ENCODE data around the gene PSMC3.

PSMC3 gene

DNA sequence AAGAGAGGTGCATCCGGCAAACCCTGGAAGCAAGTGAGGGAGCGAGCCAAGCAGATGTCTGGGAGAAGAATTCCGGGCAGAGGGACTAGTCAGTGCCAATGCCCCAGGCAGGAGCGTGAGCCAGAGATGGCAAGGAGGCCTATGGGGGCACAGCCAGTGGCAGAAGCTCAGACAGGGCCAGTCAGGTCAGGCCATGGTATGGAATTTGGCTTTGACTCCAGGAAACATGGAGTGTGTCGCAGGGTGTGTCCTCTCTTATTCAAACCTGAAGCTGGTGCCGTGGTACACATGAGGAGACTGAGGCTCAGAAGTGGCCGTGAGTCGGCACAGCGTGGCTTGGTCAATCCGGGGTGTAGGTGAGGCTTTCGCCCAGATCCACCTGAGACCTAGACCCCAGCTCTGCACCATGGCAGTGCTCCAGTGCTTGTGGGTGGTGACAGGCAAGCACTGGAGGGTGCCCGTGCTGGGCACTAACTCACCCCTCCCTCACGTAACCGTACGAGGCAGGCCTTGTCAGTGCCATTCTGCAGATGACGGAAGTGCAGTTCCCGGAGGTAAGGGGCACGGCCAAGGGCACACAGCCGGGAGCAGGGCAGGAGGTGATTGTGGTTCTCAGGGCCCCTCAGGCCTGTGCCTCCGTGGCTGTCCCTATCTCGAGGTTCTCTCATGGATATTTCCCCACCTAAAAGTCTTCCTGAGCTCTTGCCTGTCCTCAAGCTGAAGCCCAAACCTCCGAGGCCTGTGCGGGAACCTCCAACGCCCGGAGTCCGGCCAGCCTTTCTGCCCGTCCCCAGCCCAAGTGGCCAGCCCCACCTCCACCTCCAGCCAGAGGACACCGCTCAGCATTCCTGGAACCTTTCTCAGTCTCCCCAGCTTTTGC is 37.3 kb downstream of the PSMC3 start:
- no peaks in the 10 kb centered on the region for H3K4me1 ChIP-seq (ENCODE audit: control insufficient read depth, insufficient read depth, low read length)
- H3K9me3 ChIP-seq (ENCODE audit: control insufficient read depth, low read length) = no peaks in the 10 kb centered on the region
- WGBS, 2 experiments = 93 to 94% methylated on average over 28 of the region's 28 CpGs
- H3K27ac ChIP-seq (ENCODE audit: insufficient read depth, low read depth, low read length, poor library complexity, severe bottlenecking) = no peak overlapping the region
- no peaks in the 10 kb centered on the region for H3K27me3 ChIP-seq (ENCODE audit: control insufficient read depth, insufficient read depth, low read length, poor library complexity, severe bottlenecking)
- no peak overlapping the region for H3K4me3 ChIP-seq (ENCODE audit: insufficient read depth, low read depth, low read length)
- no peaks in the 10 kb centered on the region for H3K36me3 ChIP-seq (ENCODE audit: control insufficient read depth, insufficient read depth, low read length)

DNA sequence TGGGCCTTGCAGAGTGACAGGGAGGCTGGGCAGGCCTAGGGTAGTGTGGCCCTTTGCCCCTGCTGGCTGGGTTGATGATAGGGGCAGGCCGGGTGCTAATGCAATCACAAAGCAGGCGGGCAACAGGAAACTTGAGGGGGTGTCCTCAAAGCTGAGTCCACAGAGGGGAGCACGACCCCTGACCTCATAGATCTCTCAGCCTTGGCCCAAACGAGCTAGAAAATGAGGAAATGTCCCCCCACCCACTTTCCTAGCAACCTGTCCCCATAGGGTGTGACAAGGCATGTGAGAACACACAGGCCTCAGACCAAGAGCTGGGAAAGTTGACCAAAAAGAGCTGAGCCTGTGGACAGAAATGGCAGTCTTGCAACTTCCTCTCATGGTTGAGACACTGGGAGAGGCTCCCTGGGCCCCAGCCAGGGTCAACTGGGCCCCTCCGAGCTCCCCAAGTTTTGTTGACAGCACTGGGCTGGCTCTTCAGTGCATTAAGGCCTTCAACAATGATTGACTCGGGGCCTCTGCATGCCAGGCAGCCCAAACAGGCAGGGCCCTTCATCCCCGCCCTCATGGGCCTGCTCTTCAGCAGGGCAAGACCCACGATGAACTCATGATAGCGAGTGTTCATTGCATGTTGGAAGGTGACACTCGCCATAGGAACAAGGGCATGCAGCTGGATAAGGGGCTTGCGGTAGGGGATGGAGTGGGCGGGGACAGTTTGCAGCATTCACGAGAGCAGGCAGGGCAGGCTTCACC is 38.1 kb downstream of the PSMC3 start:
- 82 to 84% methylated on average over 13 of the region's 13 CpGs for WGBS, 2 experiments

DNA sequence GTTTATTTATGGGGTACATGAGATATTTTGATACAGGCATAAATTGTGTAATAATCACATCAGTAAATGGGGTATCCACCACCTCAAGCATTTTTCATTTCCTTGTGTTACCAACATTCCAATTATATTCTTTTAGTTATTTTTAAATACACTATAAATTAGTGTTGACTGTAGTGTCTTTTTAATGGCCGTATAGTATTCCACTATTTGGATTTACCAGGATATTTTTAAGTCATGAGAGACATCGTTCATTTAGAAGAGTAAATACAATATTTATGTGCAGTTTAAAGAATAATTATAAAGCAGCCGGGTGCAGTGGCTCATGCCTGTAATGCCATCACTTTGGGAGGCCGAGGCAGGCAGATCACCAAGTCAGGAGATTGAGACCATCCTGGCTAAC is 41.7 kb downstream of the PSMC3 start:
- no peaks in the 10 kb centered on the region for H3K9me3 ChIP-seq (ENCODE audit: control insufficient read depth, low read length)
- no peak overlapping the region for H3K4me3 ChIP-seq (ENCODE audit: insufficient read depth, low read depth, low read length)
- H3K4me1 ChIP-seq (ENCODE audit: control insufficient read depth, insufficient read depth, low read length) = no peaks in the 10 kb centered on the region
- WGBS, 2 experiments = 91 to 96% methylated on average over 4 of the region's 4 CpGs
- no peaks in the 10 kb centered on the region for H3K27me3 ChIP-seq (ENCODE audit: control insufficient read depth, insufficient read depth, low read length, poor library complexity, severe bottlenecking)
- no peak overlapping the region for H3K27ac ChIP-seq (ENCODE audit: insufficient read depth, low read depth, low read length, poor library complexity, severe bottlenecking)
- H3K36me3 ChIP-seq (ENCODE audit: control insufficient read depth, insufficient read depth, low read length) = no peaks in the 10 kb centered on the region

More for the DNA sequence above, 38.1 kb downstream of the PSMC3 start:
- Histone ChIP-seq H3K27ac (ENCODE audit: insufficient read depth, low read depth, low read length, poor library complexity, severe bottlenecking) (no peak overlapping the region), H3K9me3 (ENCODE audit: control insufficient read depth, low read length) (no peaks in the 10 kb centered on the region), H3K27me3 (ENCODE audit: control insufficient read depth, insufficient read depth, low read length, poor library complexity, severe bottlenecking) (no peaks in the 10 kb centered on the region), H3K36me3 (ENCODE audit: control insufficient read depth, insufficient read depth, low read length) (no peaks in the 10 kb centered on the region), H3K4me1 (ENCODE audit: control insufficient read depth, insufficient read depth, low read length) (no peaks in the 10 kb centered on the region), H3K4me3 (ENCODE audit: insufficient read depth, low read depth, low read length) (no peak overlapping the region)

DNA sequence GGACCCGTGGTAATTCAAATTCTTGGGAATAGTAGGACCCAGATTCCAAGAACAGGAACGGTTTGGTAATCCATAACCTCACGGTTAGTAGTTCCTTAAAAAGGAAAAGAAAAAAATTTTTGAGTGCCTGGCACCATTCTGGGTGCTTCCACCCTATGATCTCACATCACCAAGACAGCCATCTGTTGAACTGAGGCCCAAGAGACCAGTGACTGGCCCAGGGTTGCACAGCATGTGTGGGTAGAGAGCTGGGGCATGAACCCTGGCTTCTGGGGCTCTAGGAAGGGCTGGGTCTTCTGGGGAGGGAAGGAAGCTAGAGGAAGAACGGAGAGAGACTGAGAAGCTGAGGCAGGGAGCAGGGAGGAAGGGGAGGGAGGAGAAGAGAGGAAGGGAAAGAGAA is 43.2 kb downstream of the PSMC3 start:
- Histone ChIP-seq H3K4me1 (ENCODE audit: control insufficient read depth, insufficient read depth, low read length) (no peaks in the 10 kb centered on the region), H3K27ac (ENCODE audit: insufficient read depth, low read depth, low read length, poor library complexity, severe bottlenecking) (no peak overlapping the region), H3K9me3 (ENCODE audit: control insufficient read depth, low read length) (no peaks in the 10 kb centered on the region), H3K36me3 (ENCODE audit: control insufficient read depth, insufficient read depth, low read length) (no peaks in the 10 kb centered on the region), H3K27me3 (ENCODE audit: control insufficient read depth, insufficient read depth, low read length, poor library complexity, severe bottlenecking) (no peaks in the 10 kb centered on the region), H3K4me3 (ENCODE audit: insufficient read depth, low read depth, low read length) (no peak overlapping the region)
- 72 to 73% methylated on average over 4 of the region's 4 CpGs for WGBS, 2 experiments

DNA sequence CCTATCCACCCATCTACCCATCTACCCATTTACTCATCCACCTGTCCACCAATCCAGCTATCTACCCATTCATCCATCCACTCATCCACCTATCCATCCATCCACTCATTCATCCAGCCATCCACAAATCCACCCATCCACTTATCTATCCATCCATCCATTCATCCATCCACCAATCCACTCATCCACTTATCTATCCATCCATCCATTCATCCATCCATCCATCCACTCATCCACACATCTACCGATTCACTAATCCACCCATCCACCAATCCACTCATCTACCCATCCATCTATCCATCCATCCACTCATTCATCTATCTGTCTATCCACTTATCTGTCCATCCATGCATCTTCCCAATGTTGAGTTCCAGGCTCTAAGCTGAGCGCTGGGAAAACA is 46.2 kb downstream of the PSMC3 start:
- Histone ChIP-seq H3K36me3 (ENCODE audit: control insufficient read depth, insufficient read depth, low read length) (no peaks in the 10 kb centered on the region), H3K27ac (ENCODE audit: insufficient read depth, low read depth, low read length, poor library complexity, severe bottlenecking) (no peak overlapping the region), H3K27me3 (ENCODE audit: control insufficient read depth, insufficient read depth, low read length, poor library complexity, severe bottlenecking) (no peaks in the 10 kb centered on the region), H3K9me3 (ENCODE audit: control insufficient read depth, low read length) (no peaks in the 10 kb centered on the region), H3K4me1 (ENCODE audit: control insufficient read depth, insufficient read depth, low read length) (no peaks in the 10 kb centered on the region), H3K4me3 (ENCODE audit: insufficient read depth, low read depth, low read length) (no peak overlapping the region)
- 88 to 96% methylated on average over 1 to 2 of the region's 2 CpGs for WGBS, 2 experiments

DNA sequence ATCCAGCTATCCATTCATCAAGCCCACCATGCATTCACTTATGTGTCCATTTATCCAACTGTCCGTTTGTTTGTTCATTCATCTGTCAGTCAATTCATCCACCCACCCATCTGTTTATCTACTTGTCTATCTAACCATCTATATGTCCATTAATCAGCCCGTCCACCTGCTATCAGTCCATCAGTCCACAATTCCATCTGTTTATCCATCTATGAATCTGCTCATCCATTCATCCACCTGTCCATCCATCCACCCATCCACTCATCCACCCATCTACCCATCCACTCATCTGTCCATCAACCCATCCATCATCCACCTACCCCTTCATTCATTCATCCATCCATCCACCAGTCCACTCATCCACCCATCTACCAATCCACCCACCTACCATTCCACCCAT is 46.9 kb downstream of the PSMC3 start:
- no peaks in the 10 kb centered on the region for H3K27me3 ChIP-seq (ENCODE audit: control insufficient read depth, insufficient read depth, low read length, poor library complexity, severe bottlenecking)
- H3K4me3 ChIP-seq (ENCODE audit: insufficient read depth, low read depth, low read length) = no peak overlapping the region
- 88 to 90% methylated on average over 2 of the region's 2 CpGs for WGBS, 2 experiments
- H3K27ac ChIP-seq (ENCODE audit: insufficient read depth, low read depth, low read length, poor library complexity, severe bottlenecking) = no peak overlapping the region
- no peaks in the 10 kb centered on the region for H3K36me3 ChIP-seq (ENCODE audit: control insufficient read depth, insufficient read depth, low read length)
- H3K9me3 ChIP-seq (ENCODE audit: control insufficient read depth, low read length) = no peaks in the 10 kb centered on the region
- no peaks in the 10 kb centered on the region for H3K4me1 ChIP-seq (ENCODE audit: control insufficient read depth, insufficient read depth, low read length)

DNA sequence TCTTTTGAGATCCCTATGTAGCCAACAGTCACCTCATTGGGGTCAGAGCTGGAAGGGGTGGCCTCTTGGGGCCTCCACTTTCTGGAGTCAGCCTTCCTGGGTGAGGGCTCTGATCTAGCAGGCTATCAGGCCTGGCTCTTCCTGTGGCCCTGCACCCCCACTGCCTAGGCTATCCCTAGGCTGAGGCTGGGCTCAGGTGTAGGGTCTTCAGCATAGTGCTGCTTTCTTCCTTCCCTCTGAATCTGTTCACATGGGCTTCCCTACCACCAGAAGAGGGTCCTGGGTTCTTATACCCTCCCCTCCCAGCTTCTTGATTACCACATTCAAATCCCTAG is 47.4 kb downstream of the PSMC3 start:
- no peaks in the 10 kb centered on the region for H3K36me3 ChIP-seq (ENCODE audit: control insufficient read depth, insufficient read depth, low read length)
- H3K27me3 ChIP-seq (ENCODE audit: control insufficient read depth, insufficient read depth, low read length, poor library complexity, severe bottlenecking) = no peaks in the 10 kb centered on the region
- no peaks in the 10 kb centered on the region for H3K9me3 ChIP-seq (ENCODE audit: control insufficient read depth, low read length)
- H3K4me1 ChIP-seq (ENCODE audit: control insufficient read depth, insufficient read depth, low read length) = no peaks in the 10 kb centered on the region
- no peak overlapping the region for H3K27ac ChIP-seq (ENCODE audit: insufficient read depth, low read depth, low read length, poor library complexity, severe bottlenecking)
- no peak overlapping the region for H3K4me3 ChIP-seq (ENCODE audit: insufficient read depth, low read depth, low read length)

DNA sequence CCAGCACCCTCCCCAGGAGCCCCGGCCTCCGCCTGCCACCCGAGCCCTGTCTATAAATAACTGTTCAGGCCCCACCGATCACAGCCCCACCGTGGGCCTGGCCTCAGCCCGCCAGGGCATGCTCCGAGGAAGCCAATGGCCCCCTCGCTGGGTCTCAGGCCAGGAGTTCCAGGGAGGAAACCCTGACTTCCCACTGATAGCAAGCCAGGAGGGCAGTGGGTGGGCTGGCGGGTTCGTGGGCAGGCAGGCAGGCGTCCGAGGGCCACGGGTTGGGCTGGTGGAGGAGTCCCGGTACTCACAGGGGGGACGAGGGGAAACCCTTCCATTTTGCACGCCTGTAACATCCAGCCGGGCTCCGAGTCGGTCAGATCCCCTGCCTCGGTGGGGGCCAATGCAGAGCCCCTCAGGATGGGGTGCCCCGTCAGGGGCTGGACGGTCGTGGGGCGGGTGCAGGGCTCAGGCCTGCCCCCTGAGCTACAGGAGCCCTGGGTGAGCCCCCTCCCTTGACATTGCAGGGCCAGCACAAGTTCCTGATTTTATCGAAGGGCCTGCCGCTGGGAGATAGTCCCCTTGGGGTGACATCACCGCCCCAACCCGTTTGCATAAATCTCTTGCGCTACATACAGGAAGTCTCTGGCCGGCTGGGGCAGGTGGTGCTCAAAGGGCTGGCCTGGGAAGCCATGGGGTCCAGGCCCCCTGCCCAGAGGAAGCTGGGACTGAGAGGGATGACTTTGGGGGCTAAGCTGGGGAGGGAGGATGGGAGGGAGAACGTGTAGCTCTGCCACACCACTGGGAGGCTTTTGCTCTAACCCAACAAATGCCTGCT is 48.0 kb downstream of the PSMC3 start, which contains the start of gene SPI1:
SPI1 (minus strand) TSS at position 538 of the 826 bp plus-strand sequence; CDS start at position 344, 194 bp downstream.
- H3K36me3 ChIP-seq (ENCODE audit: control insufficient read depth, insufficient read depth, low read length) = no peaks in the 10 kb centered on the region
- no peaks in the 10 kb centered on the region for H3K27me3 ChIP-seq (ENCODE audit: control insufficient read depth, insufficient read depth, low read length, poor library complexity, severe bottlenecking)
- H3K4me1 ChIP-seq (ENCODE audit: control insufficient read depth, insufficient read depth, low read length) = no peaks in the 10 kb centered on the region
- no peak within 1 kb of the TSS for H3K4me3 ChIP-seq (ENCODE audit: insufficient read depth, low read depth, low read length)
- no peak within 1 kb of the TSS for H3K27ac ChIP-seq (ENCODE audit: insufficient read depth, low read depth, low read length, poor library complexity, severe bottlenecking)
- WGBS, 2 experiments = 88% methylated on average over 31 of the region's 31 CpGs
- no peaks in the 10 kb centered on the region for H3K9me3 ChIP-seq (ENCODE audit: control insufficient read depth, low read length)

DNA sequence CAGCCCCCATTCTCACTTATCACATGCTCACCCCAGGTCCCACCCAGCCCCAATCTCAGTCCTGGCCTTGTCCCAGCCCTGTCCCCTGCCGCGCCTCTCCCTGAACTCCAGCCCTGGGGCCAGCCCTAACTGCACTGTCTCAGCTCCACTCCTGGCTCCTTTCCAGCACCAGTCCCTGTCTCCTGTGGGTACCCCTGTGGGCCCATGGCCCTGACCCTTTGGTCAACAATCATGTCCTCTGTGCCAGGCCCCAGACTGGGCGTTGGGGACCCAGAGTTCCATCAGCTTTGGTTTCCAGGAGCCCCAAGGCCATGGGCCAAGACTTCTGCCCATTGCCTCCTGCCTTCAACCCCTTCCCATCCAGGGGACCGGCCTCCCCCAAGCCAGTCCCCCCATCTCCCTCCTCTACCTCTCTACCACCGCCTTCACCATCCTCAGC is 48.6 kb downstream of the PSMC3 start:
- Histone ChIP-seq H3K9me3 (ENCODE audit: control insufficient read depth, low read length) (no peaks in the 10 kb centered on the region), H3K4me3 (ENCODE audit: insufficient read depth, low read depth, low read length) (no peak overlapping the region), H3K36me3 (ENCODE audit: control insufficient read depth, insufficient read depth, low read length) (no peaks in the 10 kb centered on the region), H3K4me1 (ENCODE audit: control insufficient read depth, insufficient read depth, low read length) (no peaks in the 10 kb centered on the region), H3K27ac (ENCODE audit: insufficient read depth, low read depth, low read length, poor library complexity, severe bottlenecking) (no peak overlapping the region), H3K27me3 (ENCODE audit: control insufficient read depth, insufficient read depth, low read length, poor library complexity, severe bottlenecking) (no peaks in the 10 kb centered on the region)
- WGBS, 2 experiments = 92 to 96% methylated on average over 5 of the region's 5 CpGs
